GM20431 (cell line): ENCODE measurements around the gene SLC66A2.
"Not testable (repeated sequence)": the region's sequence is repeated elsewhere in the genome, so short reads cannot be mapped to it uniquely, and the experiment has no call there.

ENCODE experiments used
- in situ Hi-C: fragments of 300-500 bp; cut with MseI, MboI; formaldehyde crosslinking; loops from one replicate; pipeline ENCODE4 v1.15.0; 2020; ENCODE audit warnings: low sequenced_read_pairs; ENCODE audit not compliant: unreplicated experiment

Gene SLC66A2

GRCh38 chr18:79971986-79972385 is 20.5 kb upstream of the SLC66A2 start:
- in situ Hi-C loops, result no loop called here

DNA sequence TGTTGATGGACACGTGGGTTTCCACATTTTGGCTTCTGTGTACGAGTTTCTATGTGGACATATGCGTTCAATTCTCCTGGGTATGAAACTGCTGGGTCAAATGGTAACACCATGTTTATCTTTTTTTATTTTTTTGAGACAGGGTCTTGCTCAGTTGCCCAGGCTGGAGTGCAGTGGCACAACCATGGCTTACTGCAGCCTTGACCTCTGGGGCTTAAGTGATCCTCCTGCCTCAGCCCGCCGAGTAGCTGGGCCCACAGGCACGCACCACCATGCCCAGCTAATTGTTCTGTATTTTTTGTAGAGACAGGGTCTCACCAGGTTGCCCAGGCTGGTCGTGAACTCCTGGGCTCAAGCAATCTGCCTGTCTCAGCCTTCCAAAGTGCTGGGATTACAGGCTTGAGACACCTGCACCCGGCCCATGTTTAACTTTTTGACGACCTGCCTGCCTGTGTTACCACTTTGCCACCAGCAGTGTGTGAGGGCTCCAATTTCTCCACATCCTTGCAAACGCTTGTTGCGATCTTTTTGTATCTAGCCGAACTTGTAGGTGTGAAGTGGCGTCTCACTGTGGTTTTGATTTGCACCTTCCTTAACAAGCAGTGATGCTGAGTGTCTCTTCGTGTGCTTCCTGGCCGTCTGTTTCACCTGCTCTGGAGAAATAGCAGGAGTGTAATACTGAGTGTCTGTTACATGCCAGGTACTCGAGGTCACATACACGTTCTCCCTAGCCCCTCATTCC is 19.9 kb upstream of the SLC66A2 start:
- in situ Hi-C loops, result no loop called here

DNA sequence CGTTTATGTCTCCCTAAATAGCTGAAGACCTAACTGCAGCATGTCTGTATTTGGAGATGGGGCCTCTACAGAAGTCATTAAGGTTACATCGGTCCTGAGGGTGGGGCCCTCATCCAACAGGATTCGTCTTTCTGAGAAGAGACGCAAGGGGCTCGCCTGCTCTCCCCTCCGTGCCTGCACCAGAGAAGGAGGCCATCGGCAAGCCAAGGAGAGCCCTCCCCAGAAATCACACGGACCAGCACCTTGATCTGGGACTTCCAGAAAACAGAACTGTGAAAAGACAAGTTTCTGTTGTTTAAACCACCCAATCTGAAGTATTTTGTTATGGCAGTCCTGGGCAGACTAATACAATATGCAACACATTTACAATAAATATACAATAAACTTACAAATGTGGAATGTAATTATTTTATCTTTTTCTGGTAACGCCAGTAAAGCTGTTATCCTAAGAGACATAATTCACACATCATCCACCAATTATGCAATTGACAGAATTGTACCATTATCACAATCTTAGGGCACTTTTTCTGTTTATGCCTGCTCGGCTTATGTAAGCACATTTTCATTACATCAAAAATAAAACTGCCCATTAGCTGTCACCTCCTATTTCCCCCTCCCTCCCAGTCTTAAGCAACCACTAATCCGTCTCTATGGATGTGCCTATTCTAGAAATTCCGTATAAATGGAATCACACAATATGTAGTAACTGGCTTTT is 19.1 kb upstream of the SLC66A2 start:
- in situ Hi-C loops, result no loop called here

GRCh38 chr18:79965119-79965902 is 13.9 kb upstream of the SLC66A2 start:
- in situ Hi-C loops, result no loop called here

DNA sequence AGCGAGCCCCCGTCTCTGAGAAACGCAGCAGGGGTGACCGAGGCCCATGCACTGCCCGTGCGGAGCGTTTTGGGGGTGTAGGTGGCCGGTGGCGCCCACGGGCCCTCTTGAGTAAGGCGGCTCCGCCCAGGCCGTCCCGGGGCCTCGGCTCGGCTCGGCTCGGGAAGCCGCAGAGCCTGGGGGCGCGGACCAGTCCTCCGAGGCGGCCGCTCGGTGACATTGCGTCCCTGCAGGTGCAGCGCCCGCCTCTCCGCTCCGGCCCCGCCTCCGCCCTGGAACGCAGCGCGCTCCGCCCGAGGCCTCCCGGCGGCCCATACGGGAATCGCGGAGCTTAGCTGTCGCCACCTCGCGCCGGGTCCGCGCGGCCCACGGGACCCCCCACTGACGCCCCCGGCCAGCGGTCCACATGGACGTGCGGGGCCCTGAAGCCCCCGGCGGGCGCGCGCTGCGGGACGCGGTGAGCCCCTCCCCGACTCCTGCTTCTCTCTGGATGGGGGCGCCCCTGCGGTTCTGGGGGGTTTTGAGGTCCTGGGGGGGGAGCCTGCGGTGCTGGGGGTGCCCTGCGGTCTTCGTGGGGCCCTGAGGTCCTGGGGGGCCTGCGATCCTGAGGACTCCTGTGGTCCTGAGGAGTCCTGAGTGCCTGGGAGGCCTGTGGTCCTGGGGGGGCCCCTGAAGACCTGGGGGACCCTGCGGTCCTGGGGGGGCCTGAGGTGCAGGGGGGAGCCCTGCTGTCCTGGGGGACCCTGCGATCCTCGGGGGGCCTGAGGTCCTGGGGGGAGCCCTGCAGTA is 13.1 kb upstream of the SLC66A2 start, which contains the start of gene HSBP1L1:
HSBP1L1 (plus strand) TSS at position 314 of the 789 bp plus-strand sequence; CDS start at position 407, 93 bp downstream.
- in situ Hi-C loops, result no loop called here

DNA sequence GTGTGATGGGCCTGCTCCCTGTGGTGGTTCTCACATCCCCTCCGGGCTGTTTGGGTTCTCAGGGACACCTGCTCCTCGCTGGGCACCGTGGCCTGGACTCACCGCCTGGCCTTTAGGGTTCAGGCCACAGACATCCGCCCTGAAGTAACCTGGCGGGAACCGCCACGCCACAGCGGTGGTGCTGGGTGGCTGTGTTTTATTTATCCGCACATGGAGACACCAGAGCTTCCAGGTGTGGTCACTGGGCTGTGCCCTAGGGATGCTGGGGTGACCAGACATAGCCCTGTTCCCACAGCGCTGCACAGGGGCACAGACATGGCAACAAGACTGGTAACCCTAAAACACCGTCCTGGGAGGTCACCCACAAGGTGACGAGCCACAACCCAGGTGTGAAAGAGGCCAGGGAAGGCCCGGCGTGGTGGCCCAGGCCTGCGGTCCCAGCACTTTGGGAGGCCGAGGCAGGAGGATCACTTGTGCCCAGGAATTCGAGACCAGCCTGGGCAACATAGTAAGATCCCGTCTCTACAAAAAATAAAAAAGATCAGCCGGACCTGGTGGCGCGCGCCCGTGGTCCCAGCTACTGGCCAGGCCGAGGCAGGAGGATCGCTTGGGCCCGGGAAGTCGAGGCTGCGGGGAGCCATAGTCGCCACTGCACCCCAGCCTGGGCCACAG is 12.3 kb upstream of the SLC66A2 start:
- in situ Hi-C loops, result no loop called here

DNA sequence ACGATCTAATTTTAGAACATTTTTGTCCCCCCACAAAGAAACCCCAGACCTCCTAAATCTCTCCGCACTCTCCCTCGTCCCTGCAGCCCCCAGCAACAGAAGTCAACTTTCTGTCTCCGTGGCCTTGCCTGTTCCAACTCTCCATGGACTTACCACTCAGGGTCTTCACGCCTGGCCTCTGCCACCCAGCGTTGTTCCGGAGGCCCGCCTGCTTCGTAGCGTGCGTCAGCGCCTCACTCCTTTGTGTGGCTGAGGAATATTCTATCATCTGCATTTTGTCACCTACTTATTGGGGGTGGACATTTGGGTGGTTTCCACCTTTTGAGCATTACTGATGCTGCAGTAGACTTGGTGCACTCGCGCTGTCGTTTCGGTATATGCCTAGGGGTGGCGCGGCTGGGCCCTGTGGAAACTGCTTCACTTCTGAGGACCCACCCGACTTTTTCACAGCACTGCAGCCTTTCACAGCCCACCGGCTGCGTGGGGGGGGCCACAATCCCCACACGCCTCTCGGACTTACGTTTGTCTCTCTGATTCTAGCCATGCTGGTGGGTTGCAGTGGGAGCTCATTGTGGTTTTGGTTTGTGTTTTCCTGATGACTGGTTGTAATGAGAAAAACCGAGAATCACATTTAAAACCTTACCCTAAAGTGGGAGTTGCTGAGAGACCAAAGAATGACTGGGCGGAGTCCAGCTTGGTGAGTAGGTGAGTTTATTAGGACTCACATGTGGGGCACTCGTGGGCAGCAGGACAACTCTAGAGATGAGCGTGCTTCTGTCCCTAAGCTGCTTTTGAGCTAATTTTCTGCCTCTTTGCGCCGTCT is 11.6 kb upstream of the SLC66A2 start:
- in situ Hi-C loops, result no loop called here

DNA sequence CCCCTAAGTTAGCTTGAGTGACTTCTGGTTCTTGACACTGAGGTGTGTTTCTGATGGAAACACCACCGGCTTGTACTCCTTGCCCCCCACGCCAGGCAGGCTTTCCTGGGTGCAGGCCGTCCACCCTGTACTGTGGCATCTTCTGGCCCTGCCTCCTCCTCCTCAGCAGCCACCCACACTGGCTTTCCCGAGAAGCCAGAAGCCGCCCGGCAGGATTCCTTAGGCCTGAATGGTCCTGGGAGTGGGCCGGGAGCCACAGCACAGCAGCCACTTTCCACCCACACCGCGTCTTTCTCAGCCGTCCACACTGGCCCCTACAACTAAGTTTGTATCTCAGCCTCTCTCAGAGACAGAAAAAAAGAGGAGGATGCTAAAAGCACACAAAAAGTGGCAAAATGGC is 10.9 kb upstream of the SLC66A2 start:
- in situ Hi-C loops, result no loop called here

- in situ Hi-C loops, result no loop called here
These were observed 10.3 kb upstream of the SLC66A2 start for GRCh38 chr18:79961527-79962291.

DNA sequence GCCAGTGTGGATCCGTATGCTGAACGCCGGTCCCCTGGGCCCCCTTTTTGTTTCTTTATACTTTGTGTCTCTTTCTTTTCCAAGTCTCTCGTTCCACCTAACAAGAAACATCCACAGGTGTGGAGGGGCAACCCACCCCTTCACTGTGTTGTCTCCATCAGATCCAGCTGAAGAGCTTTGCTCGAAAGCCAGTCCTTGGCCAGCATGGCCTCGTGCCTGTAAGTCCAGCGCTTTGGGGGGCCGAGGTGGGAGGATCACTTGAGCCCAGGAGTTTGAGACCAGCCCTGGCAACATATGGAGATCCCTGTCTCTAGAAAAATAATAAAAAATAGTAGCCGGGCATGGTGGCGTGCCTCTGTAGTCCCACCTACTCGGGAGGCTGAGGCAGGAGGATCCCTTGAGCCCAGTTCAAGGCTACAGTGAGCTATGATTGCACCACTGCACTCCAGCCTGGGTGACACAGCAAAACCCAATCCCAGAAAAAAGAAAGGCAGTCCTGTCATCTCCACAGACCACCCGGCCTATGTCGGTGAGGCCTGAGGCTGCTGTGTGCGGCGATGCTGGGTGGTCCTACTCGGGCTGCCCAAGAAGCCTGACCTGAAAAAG is 9.6 kb upstream of the SLC66A2 start:
- in situ Hi-C loops, result no loop called here

DNA sequence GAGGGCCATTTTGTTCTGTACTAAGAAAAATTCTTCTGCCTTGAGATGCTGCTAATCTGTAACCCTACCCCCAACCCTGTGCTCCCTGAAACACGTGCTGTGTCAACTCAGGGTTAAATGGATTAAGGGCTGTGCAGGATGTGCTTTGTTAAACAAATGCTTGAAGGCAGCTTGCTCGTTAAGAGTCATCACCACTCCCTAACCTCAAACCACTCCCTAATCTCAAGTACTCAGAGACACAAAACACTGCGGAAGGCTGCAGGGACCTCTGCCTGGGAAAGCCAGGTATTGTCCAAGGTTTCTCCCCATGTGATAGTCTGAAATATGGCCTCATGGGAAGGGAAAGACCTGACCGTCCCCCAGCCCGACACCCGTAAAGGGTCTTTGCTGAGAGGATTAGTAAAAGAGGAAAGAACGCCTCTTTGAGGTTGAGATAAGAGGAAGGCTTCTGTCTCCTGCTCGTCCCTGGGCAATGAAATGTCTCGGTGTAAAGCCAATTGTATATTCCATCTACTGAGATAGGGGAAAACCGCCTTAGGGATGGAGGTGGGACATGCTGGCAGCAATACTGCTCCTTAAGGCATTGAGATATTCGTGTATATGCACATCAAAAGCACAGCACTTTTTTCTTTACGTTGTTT is 8.8 kb upstream of the SLC66A2 start:
- in situ Hi-C loops, result not testable (repeated sequence)

GRCh38 chr18:79958981-79959380 is 7.5 kb upstream of the SLC66A2 start:
- in situ Hi-C loops, result no loop called here

- in situ Hi-C loops, result no loop called here
These were observed 4.8 kb upstream of the SLC66A2 start for GRCh38 chr18:79956276-79956675.

- in situ Hi-C loops, result no loop called here
These were observed 4.0 kb upstream of the SLC66A2 start for GRCh38 chr18:79955302-79956075.

- in situ Hi-C loops, result no loop called here
These were observed 3.3 kb upstream of the SLC66A2 start for GRCh38 chr18:79954791-79955190.

- in situ Hi-C loops, result no loop called here
These were observed 2.7 kb upstream of the SLC66A2 start for GRCh38 chr18:79953971-79954651.
